GM18870 (cell line): Measurements from ENCODE around the gene C2orf49.

ENCODE experiments used
- ATAC-seq: cut with Tn5 transposase; IDR thresholded peaks from one replicate; pipeline ENCODE4 v1.9.1; 2021; ENCODE audit warnings: moderate library complexity; ENCODE audit not compliant: unreplicated experiment

C2orf49 gene

GRCh38 chr2:105398336-105399206 is 61.2 kb downstream of the C2orf49 start, which contains the start of gene FHL2:
TSS of gene FHL2 (minus strand) at chr2:105399051. CDS start at chr2:105386516, 12,535 bp downstream.
- peak; percentile 70 for ATAC-seq
